Left lung (tissue), 10 donors: ENCODE measurements around the gene ZNF330. TPM values are rescaled to one million over a fixed set of nuclear protein-coding genes. Genes with fewer than 3 reads are reported as not detected.
"Not testable (repeated sequence)": the region's sequence is repeated elsewhere in the genome, so short reads cannot be mapped to it uniquely, and the experiment has no call there.

Source experiments
- ATAC-seq: fragments of 200-7000 bp; cut with Tn5 transposase; one replicate; pipeline ENCODE4 v1.9.1; 2020; ENCODE audit warnings: moderate library complexity
- DNase-seq, 4 donors: peaks; one replicate each; pipeline ENCODE4 v3.0.0-alpha.2; 2013 to 2020
- H3K27ac ChIP-seq, 2 donors: fragments of 200-600 bp; sonication (generic) in 1 of 2; one replicate each; pipeline versions ENCODE4 v1.5.0 to v1.8.0; 2020 to 2021
- H3K27me3 ChIP-seq, 2 donors: fragments of 200-600 bp; sonication (generic) in 1 of 2; one replicate each; pipeline versions ENCODE4 v1.5.0 to v1.8.0; 2020 to 2021
- H3K36me3 ChIP-seq, 2 donors: fragments of 200-600 bp; sonication (generic) in 1 of 2; one replicate each; pipeline versions ENCODE4 v1.5.0 to v1.8.0; 2020 to 2021
- H3K4me1 ChIP-seq, 2 donors: fragments of 200-600 bp; one replicate each; pipeline ENCODE4 v1.8.0; 2021
- H3K4me3 ChIP-seq, 2 donors: fragments of 200-600 bp; sonication (generic) in 1 of 2; one replicate each; pipeline versions ENCODE4 v1.5.0 to v1.8.0; 2020 to 2021; ENCODE audit warnings: mild to moderate bottlenecking in 1 of 2
- H3K9me3 ChIP-seq, 2 donors: fragments of 200-600 bp; sonication (generic) in 1 of 2; one replicate each; pipeline versions ENCODE4 v1.5.0 to v1.8.0; 2020 to 2021
- intact Hi-C, 2 donors: fragments of 100-400 bp; cut with DNase I; formaldehyde crosslinking; loops; one replicate each; pipeline versions ENCODE4 v1.11.2 to v1.14.2; 2022
- polyA plus RNA-seq, 6 donors: library from polyadenylated mRNA; unstranded; fragments of 120-200 nt; gene quantifications; one replicate each; pipeline ENCODE4 v1.2.1, GENCODE V29; 2013; ENCODE audit not compliant: insufficient read length in 6 of 6
- total RNA-seq, 2 donors: library from RNA; stranded (reverse); fragmentation: NEBNext Ultra II Directional; extraction: Animal tissue kit (Norgen Biotek cat#: 25700); gene quantifications; one replicate each; pipeline ENCODE4 v1.2.1, GENCODE V29; 2021
- TF ChIP-seq, protein P1 (sequence below), 2 donors: fragments of 200-600 bp; sonication (generic) in 1 of 2; IDR thresholded peaks; one replicate each; pipeline versions ENCODE4 v1.5.0 to v1.8.0; 2021; ENCODE audit warnings: antibody characterized with exemption in 2 of 2
- donor health status: DM: no; HTN: yes; CAD: no.
- donor health status: DM: no; HTN: no; CAD: no.

Gene ZNF330
- total and polyA plus RNA-seq, 8 donors: 39.3 to 57.1 (median 51.5) TPM

DNA sequence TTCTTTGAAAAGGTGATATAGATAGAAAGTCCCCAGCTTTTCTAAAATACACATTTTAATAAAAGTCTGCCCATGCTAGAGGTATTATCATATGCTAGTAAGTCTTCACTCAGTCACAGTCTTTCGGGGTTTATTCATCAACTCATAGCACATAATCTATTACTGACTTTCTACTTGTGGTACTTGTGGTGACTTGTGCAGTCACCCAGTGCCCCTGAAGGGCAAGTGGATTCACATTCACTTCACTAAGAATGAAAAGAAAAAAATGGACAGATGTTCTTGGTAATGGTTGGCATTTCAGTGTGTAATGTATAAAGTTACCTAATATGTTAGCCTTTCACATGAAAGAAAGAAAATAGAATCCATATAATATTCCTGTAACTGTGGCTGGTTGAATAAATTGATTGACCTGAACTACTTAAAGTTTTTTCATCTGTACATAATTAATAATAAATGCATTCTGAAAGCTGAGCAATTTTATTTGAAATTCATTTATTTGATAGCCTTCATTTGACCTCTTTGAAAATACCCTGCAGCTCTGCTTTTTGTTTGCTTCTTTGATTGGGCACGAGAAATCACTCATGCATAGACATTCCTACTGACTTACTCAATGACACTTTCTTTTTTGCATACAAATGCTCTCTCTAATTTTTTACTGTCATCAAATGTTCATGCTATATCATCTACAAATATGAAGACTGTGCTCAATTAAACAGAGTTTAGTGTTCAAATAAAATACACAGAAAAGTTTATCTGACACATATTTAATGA, 39.5 kb upstream of the ZNF330 start:
- Histone ChIP-seq H3K27me3 (no peaks in the 10 kb centered on the region), H3K27ac (no peak overlapping the region), H3K4me1 (no peaks in the 10 kb centered on the region), H3K9me3 (no peaks in the 10 kb centered on the region), H3K36me3 (no peaks in the 10 kb centered on the region), H3K4me3 (no peak overlapping the region)
- TF ChIP-seq, protein P1, sequence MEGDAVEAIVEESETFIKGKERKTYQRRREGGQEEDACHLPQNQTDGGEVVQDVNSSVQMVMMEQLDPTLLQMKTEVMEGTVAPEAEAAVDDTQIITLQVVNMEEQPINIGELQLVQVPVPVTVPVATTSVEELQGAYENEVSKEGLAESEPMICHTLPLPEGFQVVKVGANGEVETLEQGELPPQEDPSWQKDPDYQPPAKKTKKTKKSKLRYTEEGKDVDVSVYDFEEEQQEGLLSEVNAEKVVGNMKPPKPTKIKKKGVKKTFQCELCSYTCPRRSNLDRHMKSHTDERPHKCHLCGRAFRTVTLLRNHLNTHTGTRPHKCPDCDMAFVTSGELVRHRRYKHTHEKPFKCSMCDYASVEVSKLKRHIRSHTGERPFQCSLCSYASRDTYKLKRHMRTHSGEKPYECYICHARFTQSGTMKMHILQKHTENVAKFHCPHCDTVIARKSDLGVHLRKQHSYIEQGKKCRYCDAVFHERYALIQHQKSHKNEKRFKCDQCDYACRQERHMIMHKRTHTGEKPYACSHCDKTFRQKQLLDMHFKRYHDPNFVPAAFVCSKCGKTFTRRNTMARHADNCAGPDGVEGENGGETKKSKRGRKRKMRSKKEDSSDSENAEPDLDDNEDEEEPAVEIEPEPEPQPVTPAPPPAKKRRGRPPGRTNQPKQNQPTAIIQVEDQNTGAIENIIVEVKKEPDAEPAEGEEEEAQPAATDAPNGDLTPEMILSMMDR (IDR thresholded peaks at IDR 0.05): no peak
- intact Hi-C loops: no loop called here
- ATAC-seq (no peak), DNase-seq (no peak)

DNA sequence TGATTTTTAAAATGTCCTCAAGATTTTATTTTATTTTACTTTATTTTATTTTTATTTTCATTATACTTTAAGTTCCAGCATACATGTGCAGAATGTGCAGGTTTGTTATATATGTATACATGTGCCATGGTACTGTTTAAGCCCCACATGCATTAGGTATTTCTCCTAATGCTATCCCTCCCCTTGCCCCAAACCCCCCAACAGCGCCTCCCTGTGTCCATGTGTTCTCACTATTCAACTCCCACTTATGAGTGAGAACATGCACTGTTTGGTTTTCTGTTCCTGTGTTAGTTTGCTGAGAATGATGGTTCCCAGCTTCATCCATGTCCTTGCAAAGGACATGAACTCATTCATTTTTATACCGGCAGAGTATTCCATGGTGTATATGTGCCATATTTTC, 37.2 kb upstream of the ZNF330 start:
- H3K27me3 ChIP-seq, intact Hi-C loops, ATAC-seq, H3K4me1 ChIP-seq, DNase-seq, H3K9me3 ChIP-seq, H3K36me3 ChIP-seq, H3K4me3 ChIP-seq, H3K27ac ChIP-seq: not testable (repeated sequence)

DNA sequence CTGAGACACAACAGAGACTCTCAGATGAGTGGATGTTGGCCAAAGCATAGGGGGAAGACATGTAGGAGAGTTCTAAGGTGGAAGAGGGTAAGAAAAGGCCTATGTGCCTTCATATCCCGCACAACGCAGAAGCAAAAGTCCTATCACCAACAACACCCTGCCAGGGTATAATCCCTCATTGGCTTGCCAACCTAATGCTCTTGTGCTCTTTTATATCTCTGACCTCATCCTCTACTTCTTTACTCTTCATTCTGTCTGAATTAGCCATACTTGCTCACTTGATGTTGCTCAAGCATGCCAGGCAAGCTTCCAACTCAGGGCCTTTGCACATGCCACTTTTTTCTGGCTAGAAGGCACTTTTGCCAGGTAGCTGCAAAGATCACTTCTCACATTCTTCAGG, 28.1 kb upstream of the ZNF330 start:
- intact Hi-C loops: no loop called here
- Histone ChIP-seq H3K4me1 (no peaks in the 10 kb centered on the region), H3K27me3 (no peaks in the 10 kb centered on the region), H3K36me3 (no peaks in the 10 kb centered on the region), H3K4me3 (no peak overlapping the region), H3K9me3 (no peaks in the 10 kb centered on the region), H3K27ac (no peak overlapping the region)
- TF ChIP-seq, protein P1 (IDR thresholded peaks at IDR 0.05): no peak
- DNase-seq (no peak), ATAC-seq (no peak)

DNA sequence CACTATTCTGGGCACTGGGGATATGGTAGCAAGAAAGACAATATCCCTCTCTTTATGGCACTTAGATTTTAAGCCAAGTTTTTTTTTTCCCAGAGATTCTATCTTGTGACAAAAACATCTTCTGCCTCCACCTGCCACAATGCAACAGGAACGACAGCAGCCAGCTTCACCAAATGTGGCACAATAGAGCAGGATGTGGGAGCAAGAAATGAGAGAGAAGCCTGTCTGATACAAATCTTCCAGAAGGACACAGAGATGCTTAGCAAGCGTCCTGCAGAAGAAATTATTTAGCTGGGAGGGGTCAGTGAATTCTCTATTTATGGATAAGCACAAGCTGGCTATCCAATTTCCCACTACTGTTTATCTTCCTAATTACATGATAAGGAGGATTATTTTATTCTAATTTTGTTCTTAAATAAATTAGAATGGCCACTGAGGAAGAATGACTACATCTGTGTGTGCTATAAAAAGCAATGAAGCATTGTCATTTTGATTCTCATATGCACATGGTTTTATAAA, 27.1 kb upstream of the ZNF330 start:
- no peaks in the 10 kb centered on the region for H3K36me3 ChIP-seq
- H3K4me1 ChIP-seq: no peaks in the 10 kb centered on the region
- H3K9me3 ChIP-seq: no peaks in the 10 kb centered on the region
- no peak overlapping the region for H3K27ac ChIP-seq
- H3K4me3 ChIP-seq: no peak overlapping the region
- H3K27me3 ChIP-seq: no peaks in the 10 kb centered on the region
- TF ChIP-seq, protein P1 (IDR thresholded peaks at IDR 0.05): no peak
- intact Hi-C loops: no loop called here
- DNase-seq (no peak), ATAC-seq (no peak)

DNA sequence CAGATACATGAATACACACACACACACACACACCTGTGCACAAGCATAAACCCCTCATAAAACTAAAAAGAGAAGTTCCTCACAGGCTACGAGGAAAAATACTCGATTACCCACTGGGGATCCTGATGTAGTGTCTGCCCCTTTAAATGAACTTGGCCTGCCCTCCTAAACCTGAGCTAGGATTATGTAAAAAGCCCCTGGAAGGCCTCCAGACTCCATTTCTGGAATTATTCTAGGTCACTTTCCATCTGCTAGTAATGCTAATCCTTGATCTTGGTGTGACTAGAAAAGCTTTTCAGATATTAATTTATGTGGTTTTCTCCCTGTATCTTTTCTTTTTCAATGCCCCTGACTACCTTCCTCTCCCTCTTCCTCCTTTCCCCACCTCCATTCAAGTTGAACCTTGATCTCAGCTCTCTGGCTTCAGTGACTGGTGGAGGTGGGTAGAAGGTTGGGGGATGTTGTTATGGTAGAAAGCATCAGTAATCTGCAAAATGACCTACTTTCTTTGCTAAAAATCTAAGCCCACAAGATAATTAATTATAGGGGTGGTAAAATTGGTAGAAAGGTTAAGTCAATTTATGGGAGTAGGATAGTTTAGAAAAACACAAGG, 25.5 kb upstream of the ZNF330 start:
- intact Hi-C loops: no loop called here
- H3K4me1 ChIP-seq: no peaks in the 10 kb centered on the region
- ATAC-seq (no peak), DNase-seq (no peak)
- H3K4me3 ChIP-seq: no peak overlapping the region
- TF ChIP-seq, protein P1 (IDR thresholded peaks at IDR 0.05): no peak
- H3K27me3 ChIP-seq: no peaks in the 10 kb centered on the region
- no peak overlapping the region for H3K27ac ChIP-seq
- H3K36me3 ChIP-seq: no peaks in the 10 kb centered on the region
- H3K9me3 ChIP-seq: no peaks in the 10 kb centered on the region
